Hematopoietic multipotent progenitor cell treated with erythropoietin and hydrocortisone succinate and interleukin-3 and kit ligand, for 8 days (in vitro differentiated cells): Measurements from ENCODE around the gene PITRM1.

ENCODE experiments used
- DNase-seq: peaks from one replicate; pipeline ENCODE4 v3.0.0-alpha.2; 2015

The PITRM1 gene

DNA sequence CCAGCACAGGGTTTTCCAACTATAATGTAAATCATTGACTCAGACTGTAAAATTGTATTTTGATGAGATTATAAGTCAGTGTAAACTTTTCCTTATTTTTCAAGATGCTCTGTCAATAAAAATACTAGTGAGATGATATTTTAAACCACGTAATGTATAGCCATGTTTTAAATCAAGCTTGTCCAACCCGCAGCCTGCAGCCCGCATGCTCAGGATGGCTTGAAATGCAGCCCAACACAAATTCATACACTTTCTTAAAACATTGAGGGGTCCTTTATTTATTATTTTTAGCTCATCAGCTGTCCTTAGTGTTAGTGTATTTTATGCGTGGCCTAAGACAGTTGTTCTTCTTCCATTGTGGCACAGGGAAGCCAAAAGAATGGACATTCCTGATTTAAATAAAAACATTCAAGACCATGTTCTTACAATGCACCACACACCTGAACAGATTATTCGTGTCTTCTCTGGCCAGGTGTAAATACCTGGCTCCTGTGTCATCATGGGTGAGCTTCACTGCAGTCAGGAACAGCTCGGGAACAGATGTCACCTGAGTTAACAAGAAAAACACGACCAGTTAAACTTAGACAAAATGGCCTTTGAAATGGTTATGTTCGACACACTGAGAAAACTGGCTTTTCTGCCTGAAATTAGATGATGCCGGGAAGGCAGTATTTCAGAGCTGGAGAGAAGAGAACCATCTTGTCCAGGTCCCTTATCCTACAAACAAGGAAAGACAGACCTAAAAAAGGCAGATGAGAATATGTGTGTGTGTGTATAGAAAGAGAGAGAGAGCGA lies 5.9 kb downstream of the PITRM1 start:
- no peak for DNase-seq

DNA sequence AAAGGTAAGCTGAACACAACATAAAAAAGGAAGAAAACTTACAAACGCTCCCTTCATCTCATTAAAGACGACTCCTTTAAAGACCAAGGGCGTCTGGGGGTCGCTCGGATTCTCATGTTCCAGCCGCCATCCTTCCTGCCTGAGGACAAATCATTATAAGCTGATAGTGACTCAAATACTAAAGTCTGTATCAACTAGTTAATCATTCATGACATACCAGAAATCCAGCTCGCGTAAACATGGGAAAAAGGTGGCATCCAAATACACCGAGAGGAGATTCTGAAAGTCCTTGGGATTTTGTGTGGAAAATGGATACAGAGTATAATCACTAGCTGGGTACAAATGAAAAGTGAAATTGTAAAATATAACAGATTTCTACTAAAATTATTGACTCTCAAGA lies 7.4 kb downstream of the PITRM1 start:
- DNase-seq: no peak

DNA sequence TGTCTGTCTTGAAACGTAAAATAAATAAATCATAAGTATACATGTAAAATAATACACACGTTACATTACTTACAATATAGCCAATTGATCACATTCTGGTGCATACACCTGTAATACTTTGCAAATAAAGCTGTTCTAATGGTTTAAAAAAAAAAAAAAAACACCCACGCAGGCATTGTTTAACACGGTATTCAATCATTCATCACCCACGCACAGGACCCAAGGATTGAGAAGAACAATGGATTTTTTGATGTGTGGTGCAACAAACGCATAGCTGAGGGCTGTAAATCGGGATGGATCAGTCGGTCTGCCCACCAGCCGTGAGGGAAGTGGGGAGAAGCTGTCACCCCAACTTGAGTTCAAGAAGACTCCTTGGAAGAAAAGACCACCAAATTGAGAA lies 8.7 kb downstream of the PITRM1 start:
- no peak for DNase-seq

DNA sequence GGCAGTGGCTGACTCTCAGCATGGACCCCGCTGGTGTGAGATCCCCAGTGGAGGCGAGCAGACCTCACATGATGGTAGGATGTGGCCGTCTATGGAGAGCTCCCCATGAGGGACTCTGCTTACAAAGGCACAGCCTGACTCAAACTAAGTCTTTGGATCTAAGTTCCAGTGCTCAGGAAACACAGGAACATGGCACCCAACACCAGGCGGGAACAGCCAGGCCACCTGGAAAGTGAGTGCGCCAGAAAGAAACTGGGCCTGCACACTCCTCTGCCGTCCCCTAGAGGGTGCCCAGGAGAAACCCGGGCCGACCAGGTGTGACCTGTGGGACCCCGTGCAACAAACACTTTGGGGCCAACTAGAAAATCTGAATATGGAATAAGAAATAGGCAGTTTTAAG lies 10.0 kb downstream of the PITRM1 start:
- no peak for DNase-seq

DNA sequence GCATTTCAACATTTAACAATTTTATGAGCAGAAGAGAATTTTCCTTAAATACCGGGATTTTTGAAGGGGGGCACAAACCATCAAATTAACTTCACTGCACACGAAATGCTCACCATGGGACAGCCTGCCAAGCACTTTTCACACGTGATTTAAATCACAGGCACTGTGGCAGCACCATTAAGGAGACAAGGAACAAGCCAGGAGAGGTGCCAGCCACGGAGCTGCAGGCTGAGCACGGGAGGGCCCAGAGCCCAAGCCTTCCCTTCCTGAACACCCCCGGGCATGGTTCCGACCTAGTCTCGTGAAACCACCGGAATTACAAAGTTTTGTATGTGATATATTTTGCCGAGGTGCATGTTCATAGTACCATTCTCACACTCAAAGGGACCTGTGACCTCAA lies 13.4 kb downstream of the PITRM1 start:
- no peak for DNase-seq

DNA sequence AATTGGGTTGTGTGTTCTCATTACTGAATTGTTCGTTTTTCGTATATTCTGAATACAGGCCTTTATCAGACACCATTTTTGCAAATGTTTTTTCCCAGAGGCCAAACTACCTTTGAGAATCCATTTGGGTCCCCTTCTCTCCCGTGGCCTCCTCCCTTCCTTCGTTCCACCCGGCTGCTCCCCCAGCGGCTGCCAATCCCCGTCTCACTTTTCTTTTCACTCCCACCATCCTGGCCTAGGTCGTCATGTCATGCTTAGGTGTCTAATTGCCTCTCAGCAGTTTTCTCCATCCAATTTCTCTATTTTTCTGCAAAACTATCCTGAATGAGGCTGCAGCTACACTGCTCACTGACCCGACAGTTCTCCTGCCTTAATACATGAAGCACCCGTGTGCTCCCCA lies 17.9 kb downstream of the PITRM1 start:
- DNase-seq: no peak

DNA sequence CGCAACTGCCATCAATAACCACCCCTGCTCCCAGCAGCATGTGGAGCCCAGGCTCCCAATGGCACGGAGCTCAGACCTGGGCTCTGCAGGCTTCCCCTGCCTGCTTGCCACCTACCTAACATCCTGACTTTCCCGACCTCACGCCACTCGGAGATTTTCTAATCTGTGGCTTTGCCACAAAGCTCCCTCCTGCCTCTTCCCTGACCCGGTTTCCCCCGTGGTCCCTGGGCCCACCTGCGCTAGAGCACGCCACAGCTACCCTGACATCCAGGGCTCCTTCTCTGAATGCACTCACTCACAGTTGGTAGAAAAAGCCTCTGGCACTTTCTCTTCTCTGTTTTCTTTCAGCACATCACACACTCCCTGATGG lies 20.0 kb downstream of the PITRM1 start:
- DNase-seq: no peak

DNA sequence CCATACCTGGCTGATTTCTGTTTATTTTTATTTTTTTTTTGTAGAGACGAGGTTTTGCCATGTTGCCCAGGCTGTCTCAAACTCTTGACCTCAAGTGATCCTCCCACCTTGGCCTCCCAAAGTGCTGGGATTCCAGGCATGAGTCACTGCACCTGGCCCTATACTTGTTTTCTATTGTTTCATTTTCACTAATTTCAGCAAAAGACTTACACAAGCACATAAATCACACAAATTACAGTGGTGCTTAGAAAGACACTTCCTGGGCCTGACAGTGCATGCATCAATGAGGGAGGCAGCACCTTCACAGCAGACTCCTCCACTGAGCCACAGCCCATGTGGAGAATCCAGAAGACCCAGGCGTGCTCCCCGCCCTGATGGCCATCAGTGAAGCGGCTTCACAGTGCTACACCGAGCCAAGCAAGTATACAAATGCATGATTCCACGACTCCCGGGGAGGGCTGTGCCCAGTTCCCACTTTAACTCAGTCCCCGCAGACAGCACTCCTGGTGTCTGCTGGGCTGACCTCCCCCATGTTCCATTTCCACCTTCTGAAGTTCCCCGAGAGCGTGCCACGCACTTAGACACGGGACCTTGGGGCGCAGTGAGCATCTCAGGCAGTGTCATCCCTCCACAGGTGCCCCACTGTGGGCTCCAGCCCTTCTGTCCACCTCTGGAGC lies 20.6 kb downstream of the PITRM1 start:
- DNase-seq: no peak

DNA sequence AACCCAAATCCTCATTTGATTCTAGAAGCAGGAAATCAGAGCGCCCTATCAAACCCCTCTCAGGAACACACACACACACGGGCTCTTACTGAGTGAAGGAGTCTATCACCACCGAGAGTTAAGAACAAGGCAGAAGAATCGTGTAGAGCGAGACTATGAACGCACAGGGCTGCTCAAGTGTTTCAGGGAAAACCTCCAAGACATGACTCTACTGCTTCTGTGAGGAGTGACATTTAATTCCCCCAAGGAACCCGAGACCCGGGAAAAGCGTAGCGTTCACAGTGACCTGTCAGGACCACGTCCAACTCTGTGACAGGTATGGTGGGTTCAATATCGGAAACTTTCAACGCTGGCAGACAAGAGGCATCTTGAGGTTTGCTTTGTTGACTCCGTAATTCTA lies 21.6 kb downstream of the PITRM1 start:
- DNase-seq: no peak

DNA sequence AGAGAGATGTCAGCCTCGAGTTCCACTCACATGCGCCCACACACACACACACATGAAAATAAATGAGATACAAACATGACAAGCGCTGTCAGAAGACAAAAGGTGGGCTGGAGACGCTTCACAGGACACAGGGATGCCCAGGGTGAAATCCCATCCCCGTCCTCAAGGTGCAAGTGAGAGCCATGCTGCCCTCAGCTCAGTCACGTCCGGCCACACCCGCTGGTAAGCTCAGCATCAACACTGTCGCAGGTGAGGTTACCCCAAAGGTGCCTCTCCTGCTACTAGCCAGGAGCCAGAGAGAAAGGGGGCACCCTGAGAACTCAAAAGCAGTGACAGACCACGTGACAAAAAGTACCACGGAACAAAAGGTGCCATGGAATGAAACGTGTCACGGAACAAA lies 22.2 kb downstream of the PITRM1 start:
- DNase-seq: no peak

DNA sequence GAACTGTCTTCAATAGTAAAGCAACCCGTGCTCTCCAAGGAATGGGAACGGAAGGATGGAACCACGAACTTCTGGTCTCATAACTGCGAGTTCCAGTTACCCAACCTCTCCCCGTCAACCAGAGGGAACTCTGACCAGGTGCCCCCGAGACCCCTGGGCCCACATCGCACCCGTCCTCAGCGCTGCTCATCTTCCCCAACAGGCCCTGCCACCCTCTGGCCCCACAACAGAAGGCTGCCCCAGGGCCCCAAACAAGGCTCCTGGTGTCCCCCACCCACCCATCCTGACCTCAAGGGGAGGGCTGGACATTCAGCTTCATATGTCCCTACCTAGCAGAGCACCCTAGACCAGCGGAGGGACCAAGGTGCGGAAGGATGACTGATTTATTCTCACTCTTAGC lies 22.7 kb downstream of the PITRM1 start:
- no peak for DNase-seq

DNA sequence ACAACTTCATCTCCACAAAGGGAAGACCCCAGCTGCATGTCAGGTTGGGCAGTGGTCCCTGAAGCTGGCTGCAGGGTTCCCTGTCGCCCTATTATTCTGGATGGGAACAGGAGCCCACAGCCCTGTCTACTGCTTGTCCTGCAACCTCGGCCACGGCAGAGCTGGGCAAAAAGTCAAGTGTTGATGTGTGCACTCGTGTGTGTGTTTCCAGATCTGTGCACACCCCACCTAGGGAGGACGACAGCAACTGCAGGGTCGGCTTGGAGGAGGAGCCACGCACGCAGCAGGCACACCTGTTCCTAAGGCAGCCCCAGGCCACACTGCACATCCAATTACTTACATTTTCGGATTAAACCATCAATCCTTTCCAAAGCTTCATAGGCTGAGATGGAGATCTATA lies 23.6 kb downstream of the PITRM1 start:
- DNase-seq: no peak

DNA sequence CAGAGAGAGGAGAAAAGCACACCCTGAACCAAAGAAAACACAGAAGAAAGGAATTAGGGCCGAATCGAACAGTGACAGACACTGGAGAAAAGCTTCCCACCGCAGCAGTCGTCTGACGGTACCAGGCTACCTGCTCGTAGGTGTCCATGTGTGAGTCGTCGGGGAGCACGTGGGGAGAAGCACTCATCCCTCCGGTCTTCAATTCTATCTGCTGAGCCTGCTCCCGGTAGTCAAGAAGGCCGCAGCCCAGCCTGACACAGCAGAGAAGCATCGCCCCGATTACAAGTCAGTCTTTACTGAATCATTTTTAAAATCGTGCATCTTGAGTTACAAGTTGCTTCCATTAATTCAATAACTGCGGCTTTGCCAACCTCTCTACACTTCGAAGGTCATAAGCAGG lies 24.5 kb downstream of the PITRM1 start:
- DNase-seq: no peak

DNA sequence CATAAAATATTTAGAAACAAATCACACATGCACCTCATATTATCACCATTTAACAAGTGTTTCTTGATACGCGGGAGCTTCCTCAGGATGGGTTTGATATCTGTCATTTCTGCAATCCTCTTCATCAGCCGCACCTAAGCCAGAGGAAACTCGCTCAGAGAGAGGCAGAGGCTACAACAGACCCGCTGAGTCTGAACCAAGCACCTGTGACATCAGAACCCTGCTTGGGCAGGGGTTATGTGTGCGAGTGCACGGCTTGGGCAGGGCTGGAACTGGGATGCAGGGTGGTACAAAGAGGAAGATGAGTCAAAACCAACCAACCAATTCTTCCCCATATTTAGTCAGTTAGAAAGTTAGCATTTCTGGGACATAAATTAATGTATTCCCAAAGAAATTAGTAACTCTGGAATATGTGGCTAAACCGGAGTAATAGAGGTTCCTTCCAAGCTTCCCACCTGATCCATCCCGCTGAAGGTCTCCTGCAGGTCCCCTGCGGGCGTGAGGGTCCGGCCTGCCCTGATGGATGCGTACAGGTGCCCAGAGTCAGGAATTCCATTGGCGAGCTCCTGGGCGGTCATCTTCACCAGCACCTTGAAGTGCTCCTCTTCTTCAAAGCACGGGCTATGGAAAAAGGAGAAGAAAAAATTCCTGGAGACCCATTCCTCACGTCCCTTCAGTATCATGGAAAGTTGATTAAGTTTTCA lies 25.3 kb downstream of the PITRM1 start:
- no peak for DNase-seq

DNA sequence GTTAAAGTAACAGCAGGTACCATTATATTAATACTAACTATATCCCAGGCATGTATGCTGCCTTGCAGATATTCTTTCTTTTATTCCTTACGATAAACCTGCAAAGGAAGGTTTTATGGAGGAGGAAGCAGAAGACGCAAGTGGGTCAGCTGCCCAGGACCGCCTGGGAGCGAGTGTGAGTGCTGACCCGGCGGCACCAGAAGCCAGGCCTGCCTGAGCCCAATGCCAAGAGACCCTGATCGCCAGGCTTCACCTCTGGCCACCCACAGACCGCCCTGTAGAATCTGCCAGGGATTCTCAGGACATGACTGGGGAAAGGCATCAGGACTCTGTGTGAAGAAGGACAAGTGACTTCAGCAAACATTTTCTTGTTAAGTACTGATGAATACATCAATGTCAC lies 26.3 kb downstream of the PITRM1 start:
- no peak for DNase-seq

DNA sequence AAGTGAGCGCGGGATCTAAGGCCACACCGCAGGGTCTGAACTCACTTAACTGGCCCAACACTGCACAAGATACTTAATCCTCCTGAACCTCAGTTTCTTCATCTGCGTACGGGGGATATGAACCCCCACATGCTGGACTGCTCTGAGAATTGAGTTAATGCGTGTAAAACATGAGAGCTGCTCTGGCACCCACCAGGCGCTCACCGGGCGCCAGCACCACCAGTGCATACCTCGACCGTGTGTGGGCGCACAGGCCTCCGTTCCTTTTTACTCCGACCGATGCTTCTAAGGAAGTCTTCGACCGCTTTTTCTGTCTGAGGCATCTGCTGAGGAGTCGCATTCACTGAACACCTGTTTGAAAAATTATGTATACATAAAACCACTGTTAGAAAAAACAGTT lies 27.2 kb downstream of the PITRM1 start:
- no peak for DNase-seq

DNA sequence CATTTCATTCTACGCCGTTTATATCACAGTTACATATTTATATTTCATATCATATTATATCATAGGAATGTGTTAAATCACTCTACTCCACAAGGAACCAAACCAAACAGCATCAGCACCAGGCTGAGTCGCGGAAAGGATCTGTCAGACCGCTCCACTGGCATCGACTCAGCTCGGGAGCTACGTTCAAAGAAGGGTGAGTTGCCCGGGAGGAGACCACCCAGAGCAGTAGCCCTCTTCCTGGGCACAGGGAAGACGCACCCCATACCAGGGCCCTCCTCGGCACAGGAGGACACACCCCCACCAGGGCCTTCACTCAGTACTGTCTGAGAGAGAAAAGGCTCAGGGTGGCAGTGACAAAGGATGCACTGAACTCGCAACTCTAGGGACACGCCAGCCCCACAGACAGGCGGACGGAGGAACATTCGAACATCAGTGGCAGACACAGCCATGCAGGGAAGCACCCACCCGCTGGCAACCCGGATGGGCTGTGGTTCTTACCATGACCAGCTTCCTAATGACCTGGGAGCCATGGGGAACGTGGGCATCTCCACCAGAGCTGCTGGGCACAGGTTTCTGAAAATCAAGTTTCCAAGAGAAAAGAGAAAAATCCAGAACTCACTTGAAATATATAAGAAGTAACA lies 28.7 kb downstream of the PITRM1 start:
- no peak for DNase-seq

DNA sequence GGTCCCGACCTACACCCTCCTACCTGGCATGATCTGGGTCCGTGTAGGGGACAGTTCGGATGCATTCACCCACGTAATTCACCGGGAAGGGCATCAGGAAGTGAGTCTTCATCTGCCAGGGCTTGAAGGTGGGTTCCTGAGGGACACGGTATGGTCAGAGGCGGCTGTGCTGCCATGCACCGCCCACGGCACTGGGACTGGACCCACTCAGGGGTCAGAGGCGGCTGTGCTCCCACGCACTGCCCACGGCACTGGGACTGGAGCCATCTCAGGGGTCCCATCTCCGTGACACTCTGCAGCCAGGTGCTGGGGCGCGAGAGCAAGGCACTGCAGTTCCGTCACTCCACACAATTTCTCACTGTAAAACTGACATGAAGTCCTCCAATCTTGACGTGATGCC lies 29.2 kb downstream of the PITRM1 start:
- DNase-seq: no peak

DNA sequence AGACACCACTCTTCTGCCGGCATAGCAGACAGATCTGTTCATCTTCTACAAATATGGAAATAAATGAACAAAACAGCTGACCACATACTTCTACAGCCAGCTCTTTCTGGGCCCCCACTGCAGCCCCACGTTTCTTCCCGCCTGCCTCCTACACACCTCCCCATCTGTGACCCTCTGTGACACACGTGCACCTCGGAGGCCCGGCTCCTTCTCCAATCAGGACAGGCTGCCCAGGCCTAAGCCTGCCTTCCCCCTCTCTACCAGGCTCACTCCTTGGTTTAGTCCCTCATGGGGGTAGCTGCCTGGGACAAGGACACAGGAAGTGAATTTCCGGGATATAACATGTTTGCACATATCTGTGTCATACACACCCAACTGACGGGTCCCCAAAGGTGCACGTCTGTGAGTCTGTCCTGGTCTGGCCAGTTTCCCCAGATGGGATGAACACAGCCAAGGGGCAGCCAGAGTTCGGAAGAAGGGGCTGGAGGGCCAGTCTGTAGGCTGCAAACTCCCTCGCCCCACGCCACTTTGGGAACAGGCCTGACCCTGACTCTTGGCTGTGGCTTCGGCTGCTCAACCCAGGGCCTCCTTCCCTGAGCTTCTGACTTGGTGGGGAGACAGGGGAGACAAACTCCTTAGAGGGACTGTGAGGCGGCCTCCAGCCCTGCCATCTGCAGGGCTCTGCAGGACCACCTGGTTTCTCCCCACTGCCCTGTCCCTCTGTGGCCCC lies 30.3 kb downstream of the PITRM1 start:
- no peak for DNase-seq

DNA sequence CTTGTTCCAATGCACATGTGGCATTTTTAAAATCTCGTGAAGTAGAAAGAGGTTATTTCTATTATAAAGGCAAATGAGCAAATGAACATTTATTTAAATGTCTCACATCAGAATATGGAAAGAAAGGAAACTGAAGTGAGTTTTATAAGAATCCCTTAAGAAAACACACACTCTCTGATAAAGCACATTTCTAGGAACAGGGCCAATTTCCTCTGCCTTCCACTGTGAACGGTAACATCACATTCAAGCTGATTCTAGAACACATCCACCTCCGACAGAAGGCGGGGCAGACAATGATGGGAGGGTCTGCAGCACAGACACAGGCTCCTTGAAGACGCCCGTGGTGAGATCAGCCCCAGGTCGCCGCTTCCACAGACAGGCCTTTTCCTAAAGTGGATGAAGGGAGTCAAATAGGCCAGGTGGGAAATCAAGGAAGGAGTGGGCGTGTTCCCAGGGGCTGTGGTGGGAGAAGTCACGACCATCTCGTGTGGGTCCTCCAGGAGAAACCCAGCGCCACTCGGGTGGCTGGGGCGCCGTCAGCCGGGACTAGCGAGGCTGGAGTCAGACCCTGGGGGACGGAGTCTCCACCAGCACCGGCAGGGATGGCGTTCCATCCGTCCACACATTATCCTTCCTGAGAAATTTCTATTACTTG lies 31.1 kb downstream of the PITRM1 start:
- DNase-seq: no peak

DNA sequence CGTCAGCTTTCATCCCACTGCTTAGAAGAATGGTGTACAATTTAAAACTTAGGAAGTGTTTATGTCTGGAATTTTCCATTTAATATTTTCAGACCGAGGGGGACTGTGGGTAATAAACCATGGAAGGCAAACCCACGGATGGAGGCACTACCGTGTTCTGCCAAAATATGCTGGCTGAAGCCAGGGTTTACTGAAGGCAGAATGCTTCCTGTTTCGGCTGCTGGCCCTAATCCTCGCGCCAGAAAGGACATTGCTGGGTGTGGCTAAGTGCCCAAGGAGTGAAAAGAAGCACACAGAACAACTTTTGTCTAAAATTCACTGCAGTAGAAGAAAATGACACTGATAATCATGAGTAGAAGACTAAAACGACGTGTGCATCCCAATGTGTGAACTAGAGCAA lies 32.3 kb downstream of the PITRM1 start:
- DNase-seq: no peak

DNA sequence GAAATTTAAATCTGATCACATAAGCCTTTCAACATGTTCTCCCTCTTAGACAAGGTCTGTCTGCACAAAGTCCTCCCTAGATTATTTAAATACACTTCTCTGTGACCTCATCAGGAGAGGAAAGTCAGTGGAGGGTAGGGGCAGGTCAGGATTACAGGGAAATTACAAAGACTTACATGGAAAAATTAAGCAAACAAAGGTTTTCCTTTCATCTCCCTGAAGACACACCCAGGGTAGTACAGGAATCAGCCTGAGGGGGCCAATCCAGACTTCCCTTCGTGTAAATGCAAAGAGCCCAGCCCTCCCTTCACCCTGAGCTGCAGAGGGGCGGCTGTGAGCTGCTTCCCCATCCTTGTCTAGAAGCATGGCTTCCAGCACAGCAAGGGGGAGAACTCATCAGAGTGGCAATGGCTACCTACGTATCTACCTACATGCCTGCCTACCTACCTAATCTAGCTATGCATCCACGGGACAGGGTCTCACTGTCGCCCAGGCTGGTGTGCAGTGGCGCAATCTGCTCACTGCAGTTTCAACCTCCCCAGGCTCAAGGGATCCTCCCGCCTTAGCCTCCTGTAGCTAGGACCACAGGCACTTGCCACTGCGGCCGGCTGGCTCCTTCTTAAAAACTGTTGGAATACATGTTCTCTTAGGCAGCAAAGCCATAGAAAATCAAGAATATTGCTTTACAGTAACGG lies 33.2 kb downstream of the PITRM1 start:
- no peak for DNase-seq
